IPS-18a (cell line): Measurements from ENCODE around the gene CBLN2.

ENCODE experiments used
- H3K27ac ChIP-seq: one replicate; pipeline ENCODE4 v1.5.1; 2013; ENCODE audit warnings: low read length
- H3K27me3 ChIP-seq: one replicate; pipeline ENCODE4 v1.6.1; 2013; ENCODE audit warnings: mild to moderate bottlenecking, low read length; ENCODE audit not compliant: control insufficient read depth, insufficient read depth
- H3K36me3 ChIP-seq: one replicate; pipeline ENCODE4 v1.6.1; 2013; ENCODE audit warnings: low read depth, low read length; ENCODE audit not compliant: control insufficient read depth
- H3K4me1 ChIP-seq: one replicate; pipeline ENCODE4 v1.6.1; 2013; ENCODE audit warnings: low read depth, low read length; ENCODE audit not compliant: control insufficient read depth
- H3K4me3 ChIP-seq: one replicate; pipeline ENCODE4 v1.5.1; 2013; ENCODE audit warnings: low read length
- H3K9ac ChIP-seq: one replicate; pipeline ENCODE4 v1.6.1; 2013; ENCODE audit warnings: mild to moderate bottlenecking, low read length, moderate library complexity
- H3K9me3 ChIP-seq: one replicate; pipeline ENCODE4 v1.6.1; 2013; ENCODE audit warnings: low read depth, low read length; ENCODE audit not compliant: control insufficient read depth

The CBLN2 gene

DNA sequence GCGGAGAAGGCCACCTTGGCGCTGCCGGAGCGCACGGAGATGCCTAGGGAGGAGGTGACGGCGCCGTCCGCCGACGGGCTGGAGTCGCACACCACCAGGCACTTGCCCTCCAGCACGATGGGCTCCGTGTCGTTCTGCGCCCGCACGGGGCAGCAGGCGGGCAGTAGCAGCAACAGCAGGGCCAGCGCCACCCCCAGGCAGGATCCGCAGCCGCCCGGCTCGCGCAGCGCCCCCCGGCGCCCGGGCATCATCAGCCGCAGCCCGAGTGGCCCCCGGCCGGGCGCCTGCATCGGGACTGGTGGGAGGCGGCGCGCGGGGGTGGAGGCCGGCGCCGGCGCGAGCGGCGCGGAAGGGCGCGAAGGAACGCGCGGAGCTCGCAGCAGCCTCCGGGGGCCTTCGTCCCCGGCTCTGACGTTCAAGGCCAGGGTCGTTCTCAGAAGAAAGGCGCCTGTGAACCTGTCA is 2.2 kb downstream of the CBLN2 start:
- Histone ChIP-seq H3K36me3 (no peaks in the 10 kb centered on the region), H3K9ac (no peak overlapping the region), H3K27me3 (peaks cover 66% of the 10 kb centered on the region), H3K4me1 (no peaks in the 10 kb centered on the region), H3K9me3 (no peaks in the 10 kb centered on the region), H3K4me3 (peak overlapping the region; percentile 30), H3K27ac (no peak overlapping the region)

DNA sequence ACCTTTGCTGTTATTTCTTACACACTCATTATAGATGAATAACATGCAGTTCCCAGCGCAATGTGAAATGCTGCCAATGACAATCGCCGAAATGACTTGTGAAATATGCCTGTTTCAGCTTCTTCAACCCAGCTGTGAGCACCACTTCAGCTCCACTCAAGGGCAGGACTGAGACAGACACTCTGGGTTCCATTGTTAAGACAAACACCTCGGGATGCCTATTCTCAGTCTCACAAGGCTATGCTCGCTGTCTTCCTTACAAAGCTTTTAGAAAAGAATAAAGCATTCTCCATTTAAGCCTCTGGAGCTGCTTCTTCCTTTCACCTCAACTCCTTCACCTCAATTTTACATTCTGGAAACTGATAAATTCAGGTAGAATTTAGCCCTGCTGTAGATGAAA is 4.2 kb downstream of the CBLN2 start:
- H3K4me3 ChIP-seq = no peak overlapping the region
- no peaks in the 10 kb centered on the region for H3K9me3 ChIP-seq
- H3K4me1 ChIP-seq = no peaks in the 10 kb centered on the region
- no peaks in the 10 kb centered on the region for H3K36me3 ChIP-seq
- H3K27ac ChIP-seq = no peak overlapping the region
- H3K27me3 ChIP-seq = peaks cover 58% of the 10 kb centered on the region
- H3K9ac ChIP-seq = no peak overlapping the region

DNA sequence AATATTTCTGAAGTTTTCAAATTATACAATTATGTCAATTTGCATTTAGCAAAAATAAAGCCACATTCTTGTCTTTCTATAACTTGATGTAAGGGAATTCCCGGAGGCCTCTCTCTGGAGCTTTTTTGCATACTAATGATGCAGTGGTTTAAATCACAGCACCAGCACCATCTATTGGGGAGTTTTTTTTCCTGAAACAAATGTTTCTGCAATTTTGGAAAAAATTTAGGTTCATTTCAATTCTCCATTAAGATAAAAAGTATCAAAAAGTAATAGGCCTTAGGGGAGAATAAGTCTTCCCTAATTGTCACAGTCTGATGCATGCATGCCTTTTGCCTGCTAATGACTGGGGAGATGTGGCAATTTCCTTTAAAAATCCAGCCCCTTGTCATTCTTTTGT is 13.5 kb downstream of the CBLN2 start:
- Histone ChIP-seq H3K4me1 (no peaks in the 10 kb centered on the region), H3K9me3 (peaks cover 9% of the 10 kb centered on the region), H3K9ac (no peak overlapping the region), H3K27me3 (no peaks in the 10 kb centered on the region), H3K4me3 (no peak overlapping the region), H3K27ac (no peak overlapping the region), H3K36me3 (no peaks in the 10 kb centered on the region)

DNA sequence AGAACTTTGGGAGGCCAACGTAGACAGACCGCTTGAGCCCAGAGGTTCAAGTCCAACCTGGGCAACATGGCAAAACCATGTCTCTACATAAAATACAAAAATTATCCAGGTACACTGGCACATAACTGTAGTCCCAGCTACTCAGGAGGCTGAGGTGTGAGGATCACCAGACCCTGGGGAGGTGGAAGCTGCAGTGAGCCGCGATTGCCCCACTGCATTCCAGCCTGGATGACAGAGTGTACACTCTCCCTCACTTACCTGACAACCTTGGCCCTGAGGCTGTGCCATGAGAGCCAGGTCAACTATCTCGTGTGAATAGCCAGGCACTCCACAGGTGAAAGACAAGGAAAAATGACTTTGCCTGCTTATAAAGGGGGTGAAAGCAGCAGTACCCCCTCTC is 39.3 kb downstream of the CBLN2 start:
- H3K27ac ChIP-seq = no peak overlapping the region

DNA sequence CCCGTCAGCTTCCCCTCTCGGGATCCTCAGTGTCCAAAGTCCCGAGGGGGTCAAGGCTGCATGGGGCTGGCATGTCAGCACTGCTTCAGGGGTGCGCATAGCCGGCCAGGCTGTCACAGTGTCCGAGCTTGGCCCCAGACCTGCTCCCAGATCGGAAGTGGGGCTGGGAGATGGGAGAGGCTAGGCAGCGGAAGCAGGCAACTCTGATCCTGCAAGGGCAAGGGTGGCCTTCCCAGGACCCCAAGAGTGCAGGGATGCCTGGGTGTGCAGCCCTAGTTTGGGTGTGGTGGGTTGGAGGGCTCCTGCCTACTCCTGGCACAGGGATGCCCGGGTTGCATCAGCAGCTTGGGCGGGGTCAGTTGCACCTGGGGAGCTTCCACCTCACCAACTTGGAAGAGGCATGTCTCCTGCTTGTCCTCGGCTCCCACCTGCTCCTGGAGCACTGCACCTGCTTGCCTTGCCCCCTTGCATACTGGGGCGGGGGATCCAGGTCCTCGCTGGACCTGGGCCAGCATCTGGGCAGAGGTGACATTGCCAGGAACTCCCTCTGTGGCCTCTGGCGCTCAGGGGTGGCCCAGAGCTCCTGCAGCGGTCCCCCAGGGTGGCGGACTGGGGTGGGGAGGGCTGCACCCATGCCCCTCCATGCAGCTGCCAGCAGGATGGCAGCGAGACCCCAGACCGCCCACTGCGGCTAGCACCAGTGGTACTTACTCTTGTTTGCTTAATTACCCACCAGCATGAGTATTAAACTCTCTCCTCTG is 41.3 kb downstream of the CBLN2 start:
- no peak overlapping the region for H3K9ac ChIP-seq
- no peaks in the 10 kb centered on the region for H3K36me3 ChIP-seq
- no peaks in the 10 kb centered on the region for H3K4me1 ChIP-seq
- no peak overlapping the region for H3K27ac ChIP-seq
- peaks cover 36% of the 10 kb centered on the region for H3K9me3 ChIP-seq
- no peaks in the 10 kb centered on the region for H3K27me3 ChIP-seq
- no peak overlapping the region for H3K4me3 ChIP-seq

More for the DNA sequence above, 39.3 kb downstream of the CBLN2 start:
- no peak overlapping the region for H3K4me3 ChIP-seq
- no peaks in the 10 kb centered on the region for H3K36me3 ChIP-seq
- no peaks in the 10 kb centered on the region for H3K27me3 ChIP-seq
- no peak overlapping the region for H3K9ac ChIP-seq
- peaks cover 36% of the 10 kb centered on the region for H3K9me3 ChIP-seq
- no peaks in the 10 kb centered on the region for H3K4me1 ChIP-seq

DNA sequence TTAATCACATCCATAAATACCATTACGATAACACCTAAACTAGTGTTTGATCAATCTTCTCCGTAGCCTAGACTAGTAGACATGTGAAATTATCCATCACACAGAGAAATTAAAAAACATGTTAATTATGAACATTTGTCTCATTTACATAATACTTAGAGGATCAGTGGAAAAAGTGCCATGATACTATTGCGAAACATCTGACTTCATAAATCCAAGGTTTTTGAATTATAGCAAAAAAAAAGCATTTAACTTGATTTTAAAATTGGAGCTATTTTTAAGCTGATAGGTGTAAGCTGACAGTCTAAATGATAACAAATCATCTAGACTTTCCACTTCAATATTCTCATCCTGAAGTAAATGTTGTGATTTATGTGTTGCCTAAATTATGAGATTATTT is 51.6 kb downstream of the CBLN2 start:
- Histone ChIP-seq H3K4me3 (no peak overlapping the region), H3K27ac (no peak overlapping the region), H3K36me3 (no peaks in the 10 kb centered on the region), H3K27me3 (no peaks in the 10 kb centered on the region), H3K4me1 (no peaks in the 10 kb centered on the region), H3K9me3 (peaks cover 3% of the 10 kb centered on the region), H3K9ac (no peak overlapping the region)
